Subcutaneous adipose tissue (tissue), 4 donors: Measurements from ENCODE around the gene STK33. TPM values are rescaled to one million over a fixed set of nuclear protein-coding genes. Genes with fewer than 3 reads are reported as not detected.

ENCODE experiments used
- total RNA-seq, 4 donors: library from RNA; depleted of rRNA; stranded (reverse); fragments of >200 nt; gene quantifications; one replicate each; pipeline ENCODE4 v1.1.0, GENCODE V29; 2016
- TF ChIP-seq, protein P1 (sequence below): fragments of 450-650 bp; IDR thresholded peaks from one replicate; pipeline ENCODE4 v1.5.1; 2016; ENCODE audit warnings: low read depth, mild to moderate bottlenecking, control low read depth, antibody characterized with exemption, moderate library complexity

STK33 gene
- total RNA-seq, 4 donors from 2014 or later: 0.33 to 3.1 (median 0.62) TPM

DNA sequence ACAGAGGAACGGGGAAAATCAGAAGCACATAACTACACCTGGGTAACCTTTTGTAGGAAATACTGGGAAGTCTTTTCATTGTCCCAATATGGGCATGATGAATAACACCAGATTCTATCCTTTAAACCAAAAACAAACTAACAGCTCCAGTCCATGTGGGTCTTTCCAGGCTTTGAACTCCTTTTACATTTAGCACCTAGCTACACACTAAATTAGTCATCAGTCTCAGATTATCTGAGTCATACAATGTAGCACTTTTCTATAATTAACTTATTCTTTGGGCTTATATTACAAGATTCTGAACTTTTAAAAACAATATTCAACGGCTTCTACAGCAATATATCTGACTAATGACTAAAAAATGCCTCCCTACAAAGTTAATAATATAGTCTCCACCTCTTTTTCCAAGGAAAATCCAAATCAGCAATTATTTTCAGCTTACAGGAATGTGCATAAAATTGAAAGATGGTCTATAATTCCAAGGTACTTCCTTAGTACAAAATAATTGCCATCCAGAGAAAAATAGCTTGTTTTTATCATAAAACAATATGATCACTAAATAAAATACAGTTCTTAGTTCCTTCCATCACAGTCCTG is 26.3 kb downstream of the STK33 start:
- TF ChIP-seq, protein P1, sequence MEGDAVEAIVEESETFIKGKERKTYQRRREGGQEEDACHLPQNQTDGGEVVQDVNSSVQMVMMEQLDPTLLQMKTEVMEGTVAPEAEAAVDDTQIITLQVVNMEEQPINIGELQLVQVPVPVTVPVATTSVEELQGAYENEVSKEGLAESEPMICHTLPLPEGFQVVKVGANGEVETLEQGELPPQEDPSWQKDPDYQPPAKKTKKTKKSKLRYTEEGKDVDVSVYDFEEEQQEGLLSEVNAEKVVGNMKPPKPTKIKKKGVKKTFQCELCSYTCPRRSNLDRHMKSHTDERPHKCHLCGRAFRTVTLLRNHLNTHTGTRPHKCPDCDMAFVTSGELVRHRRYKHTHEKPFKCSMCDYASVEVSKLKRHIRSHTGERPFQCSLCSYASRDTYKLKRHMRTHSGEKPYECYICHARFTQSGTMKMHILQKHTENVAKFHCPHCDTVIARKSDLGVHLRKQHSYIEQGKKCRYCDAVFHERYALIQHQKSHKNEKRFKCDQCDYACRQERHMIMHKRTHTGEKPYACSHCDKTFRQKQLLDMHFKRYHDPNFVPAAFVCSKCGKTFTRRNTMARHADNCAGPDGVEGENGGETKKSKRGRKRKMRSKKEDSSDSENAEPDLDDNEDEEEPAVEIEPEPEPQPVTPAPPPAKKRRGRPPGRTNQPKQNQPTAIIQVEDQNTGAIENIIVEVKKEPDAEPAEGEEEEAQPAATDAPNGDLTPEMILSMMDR: no peak

DNA sequence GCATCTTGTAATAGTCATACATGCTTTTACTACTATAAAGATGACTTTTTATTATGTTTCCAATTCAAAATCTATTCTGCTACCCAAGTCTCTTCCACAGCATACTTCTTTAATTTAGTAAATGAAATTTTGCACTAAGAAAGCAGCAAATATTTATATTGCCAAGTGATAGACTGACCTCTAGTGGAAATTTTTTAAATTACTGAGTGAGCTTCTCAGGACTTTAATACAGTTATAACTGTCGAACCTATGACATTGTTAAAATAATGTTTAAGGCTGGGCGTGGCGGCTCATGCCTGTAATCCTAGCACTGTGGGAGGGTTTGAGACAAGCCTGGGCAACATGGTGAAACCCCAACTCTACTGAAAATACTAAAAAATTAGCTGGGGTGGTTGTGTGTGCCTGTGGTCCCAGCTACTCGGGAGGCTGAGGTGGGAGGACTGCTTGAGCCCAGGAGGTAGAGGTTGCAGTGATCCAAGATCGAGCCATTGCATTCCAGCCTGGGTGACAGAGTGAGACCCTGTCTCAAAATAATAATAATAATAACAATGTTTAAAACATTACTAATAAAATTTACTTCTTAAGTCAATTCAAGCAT is 27.3 kb downstream of the STK33 start:
- TF ChIP-seq, protein P1: no peak

DNA sequence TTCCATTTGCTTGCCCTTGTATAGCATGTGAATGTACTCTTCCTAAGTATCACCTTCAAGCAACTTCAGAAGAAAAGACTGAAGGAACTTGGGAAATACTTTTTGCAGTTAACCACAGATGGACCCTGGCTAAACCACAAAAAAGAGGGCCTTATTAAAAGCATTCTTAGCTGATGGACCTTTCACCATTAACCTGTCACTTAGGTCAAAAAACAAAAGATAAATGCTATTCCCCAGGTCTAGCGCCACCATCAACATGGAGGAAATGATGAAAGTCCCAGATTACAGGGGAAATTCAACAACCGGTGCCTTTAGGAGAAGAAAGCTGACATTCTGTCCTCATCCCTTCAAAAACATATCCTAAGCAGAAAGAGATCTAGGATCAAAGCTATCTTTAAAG is 29.5 kb downstream of the STK33 start:
- TF ChIP-seq, protein P1: no peak

DNA sequence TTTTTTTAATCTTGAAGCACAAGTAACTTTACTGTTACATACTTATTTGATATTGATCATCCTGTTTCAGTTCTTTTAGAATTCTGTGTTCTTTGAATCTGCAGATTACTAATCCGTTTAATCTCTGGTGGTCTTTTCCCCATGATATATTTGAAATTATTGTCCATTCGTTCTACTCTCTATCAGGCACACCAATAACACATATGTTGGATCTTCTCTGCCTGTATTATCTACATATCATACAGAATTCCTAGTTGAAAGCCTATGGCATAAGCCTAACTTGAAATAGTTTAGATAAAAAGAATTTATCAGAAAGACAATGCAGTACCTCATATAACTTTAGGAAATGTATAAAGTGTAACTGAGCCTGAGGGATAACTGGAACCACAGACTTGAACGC is 32.6 kb downstream of the STK33 start:
- TF ChIP-seq, protein P1: no peak

DNA sequence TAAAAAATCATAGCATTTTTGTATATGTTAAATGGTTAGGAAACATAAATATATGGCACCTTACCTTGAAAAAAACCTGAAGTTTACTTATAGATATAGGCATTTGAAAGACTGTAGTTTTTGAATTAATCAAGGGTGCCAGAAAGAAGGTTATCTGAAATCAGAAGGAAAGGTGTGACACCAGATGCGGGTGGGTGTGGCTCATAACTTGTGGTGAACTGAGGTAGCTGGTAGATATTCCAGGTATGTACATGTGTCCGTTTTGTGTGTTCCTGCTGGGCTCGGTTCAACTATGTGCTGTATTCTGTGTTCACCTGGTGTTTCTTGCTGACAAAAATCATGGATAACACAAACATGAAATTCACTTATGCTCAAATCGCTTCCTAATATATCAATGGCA is 35.6 kb downstream of the STK33 start:
- TF ChIP-seq, protein P1: no peak

DNA sequence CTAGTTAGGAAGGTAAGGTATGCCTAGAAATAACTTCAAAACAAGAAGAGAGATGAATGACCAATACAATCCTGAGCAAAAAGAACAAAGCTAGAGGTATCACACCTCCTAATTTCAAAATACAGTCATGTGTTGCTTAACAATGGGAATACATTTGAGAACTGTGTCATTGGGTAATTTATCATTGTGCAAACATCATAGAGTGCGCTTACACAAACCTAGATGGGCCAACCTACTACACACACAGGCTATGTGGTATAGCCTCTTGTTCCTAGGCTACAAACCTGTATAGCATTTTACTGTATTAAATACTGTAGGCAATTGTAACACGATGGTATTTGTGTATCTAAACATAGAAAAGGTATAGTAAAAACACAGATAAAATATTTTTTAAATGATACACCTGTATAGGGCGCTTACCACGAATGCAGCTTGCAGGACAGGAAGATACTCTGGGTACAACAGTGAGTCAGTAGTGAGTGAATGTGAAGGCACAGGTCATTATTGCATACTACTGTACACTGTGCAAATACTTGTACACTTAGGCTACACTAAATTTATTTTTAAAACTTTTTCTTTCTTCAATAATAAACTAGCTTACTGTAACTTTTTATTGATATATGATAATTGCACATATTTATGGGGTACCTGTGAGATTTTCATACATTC is 48.2 kb downstream of the STK33 start:
- TF ChIP-seq, protein P1: no peak

DNA sequence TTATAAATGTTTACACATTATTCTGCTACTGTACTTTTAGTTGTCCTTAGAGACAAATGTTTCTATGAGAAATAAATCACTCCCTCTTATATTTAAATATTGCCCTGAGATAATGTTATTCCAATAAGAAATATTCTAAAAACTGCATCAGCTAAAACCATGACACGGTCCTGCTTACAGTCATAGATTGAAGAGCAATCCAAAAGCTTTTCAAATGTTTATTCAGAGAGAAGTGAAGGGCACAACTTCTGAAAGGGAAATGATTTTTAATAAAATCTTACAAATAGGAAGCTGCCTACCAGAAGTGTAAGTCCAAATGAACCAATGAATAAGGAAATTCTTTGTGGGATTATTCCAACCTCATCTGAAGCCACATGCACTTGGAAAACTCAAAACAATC is 49.2 kb downstream of the STK33 start:
- TF ChIP-seq, protein P1: no peak
